WTC11 (cell line): ENCODE results near the gene CD302. TPM values are rescaled to one million over a fixed set of nuclear protein-coding genes. Genes with fewer than 3 reads are reported as not detected.
"Not testable (repeated sequence)": the region's sequence is repeated elsewhere in the genome, so short reads cannot be mapped to it uniquely, and the experiment has no call there.

Experiments used
- ATAC-seq: fragments of 200-7000 bp; cut with Tn5 transposase; 2 replicates; pipeline ENCODE4 v1.10.0; 2021; ENCODE audit warnings: mild to moderate bottlenecking, moderate library complexity
- CTCF ChIA-PET: fragments of 300-600 bp; sonication (Branson Sonifier 250); formaldehyde crosslinking; loops from one replicate; lab custom pipeline; 2021; ENCODE audit warnings: antibody characterized with exemption; lab: Charles Lee
- POLR2A ChIA-PET: fragments of 350-600 bp; sonication (Branson Sonifier 250); formaldehyde crosslinking; loops from one replicate; lab custom pipeline; 2021; ENCODE audit warnings: antibody characterized with exemption; lab: Charles Lee
- DNase-seq: peaks from one replicate; pipeline ENCODE4 v3.0.0; 2021; ENCODE audit warnings: low spot score
- H3K27ac Mint-ChIP-seq: 2 replicates; pipeline ENCODE4 v1.8.0; 2021; ENCODE audit warnings: mixed read lengths
- H3K27me3 Mint-ChIP-seq: 2 replicates; pipeline ENCODE4 v1.8.0; 2021; ENCODE audit warnings: low read depth, mild to moderate bottlenecking, moderate library complexity, mixed read lengths
- H3K36me3 Mint-ChIP-seq: 2 replicates; pipeline ENCODE4 v1.8.0; 2021; ENCODE audit warnings: mixed read lengths
- H3K4me1 Mint-ChIP-seq: 2 replicates; pipeline ENCODE4 v1.8.0; 2022; ENCODE audit warnings: mixed read lengths
- H3K4me3 Mint-ChIP-seq: 2 replicates; pipeline ENCODE4 v1.8.0; 2021; ENCODE audit warnings: mild to moderate bottlenecking, moderate library complexity, mixed read lengths
- H3K9me3 Mint-ChIP-seq: 2 replicates; pipeline ENCODE4 v1.8.0; 2021; ENCODE audit warnings: mixed read lengths
- CBFB ChIP-seq: sonication (generic); formaldehyde crosslinking; IDR thresholded peaks from 2 replicates; pipeline ENCODE4 v1.8.1; 2022; ENCODE audit warnings: mild to moderate bottlenecking, low read depth, missing genetic modification reagents
- CREB1 ChIP-seq: sonication (generic); formaldehyde crosslinking; IDR thresholded peaks from 2 replicates; pipeline ENCODE4 v1.8.0; 2023; ENCODE audit warnings: mild to moderate bottlenecking, missing genetic modification reagents
- ELF4 ChIP-seq: sonication (generic); formaldehyde crosslinking; IDR thresholded peaks from 2 replicates; pipeline ENCODE4 v1.8.1; 2022; ENCODE audit warnings: low read depth, mild to moderate bottlenecking, moderate library complexity, missing genetic modification reagents
- EMX1 ChIP-seq: fragments of 250-450 bp; sonication (Bioruptor Pico); IDR thresholded peaks from 2 replicates; pipeline ENCODE4 v1.8.0; 2021; ENCODE audit warnings: mild to moderate bottlenecking
- JAZF1 ChIP-seq: fragments of 250-450 bp; sonication (Bioruptor Pico); IDR thresholded peaks from 2 replicates; pipeline ENCODE4 v1.9.0; 2021; ENCODE audit warnings: moderate library complexity, mild to moderate bottlenecking, inconsistent platforms
- MYBL2 ChIP-seq: sonication (generic); formaldehyde crosslinking; IDR thresholded peaks from 2 replicates; pipeline ENCODE4 v1.8.1; 2023; ENCODE audit warnings: mild to moderate bottlenecking, moderate library complexity, missing genetic modification reagents
- PREB ChIP-seq: sonication (generic); formaldehyde crosslinking; IDR thresholded peaks from 2 replicates; pipeline ENCODE4 v1.8.1; 2022; ENCODE audit warnings: mild to moderate bottlenecking, missing genetic modification reagents, moderate library complexity, borderline replicate concordance
- RELA ChIP-seq: sonication (generic); formaldehyde crosslinking; IDR thresholded peaks from 2 replicates; pipeline ENCODE4 v1.8.1; 2022; ENCODE audit warnings: missing genetic modification reagents, mild to moderate bottlenecking, borderline replicate concordance
- TEAD1 ChIP-seq: sonication (generic); formaldehyde crosslinking; IDR thresholded peaks from 2 replicates; pipeline ENCODE4 v1.8.0; 2022; ENCODE audit warnings: mild to moderate bottlenecking, missing genetic modification reagents
- USF1 ChIP-seq: sonication (generic); formaldehyde crosslinking; IDR thresholded peaks from 2 replicates; pipeline ENCODE4 v1.8.0; 2022; ENCODE audit warnings: mild to moderate bottlenecking, missing genetic modification reagents
- ZNF396 ChIP-seq: fragments of 250-450 bp; sonication (Bioruptor Pico); IDR thresholded peaks from 2 replicates; pipeline ENCODE4 v1.8.0; 2021; ENCODE audit warnings: mild to moderate bottlenecking, moderate library complexity, borderline replicate concordance
- ZNF423 ChIP-seq: fragments of 250-450 bp; sonication (Bioruptor Pico); IDR thresholded peaks from 2 replicates; pipeline ENCODE4 v2.1.2; 2022; ENCODE audit warnings: mild to moderate bottlenecking, moderate library complexity
- ZNF425 ChIP-seq: fragments of 250-450 bp; sonication (Bioruptor Pico); conservative IDR thresholded peaks from 2 replicates; pipeline ENCODE4 v1.9.0; 2021; ENCODE audit warnings: mild to moderate bottlenecking
- ZNF671 ChIP-seq: fragments of 250-450 bp; sonication (Bioruptor Pico); IDR thresholded peaks from 2 replicates; pipeline ENCODE4 v1.8.0; 2021; ENCODE audit warnings: mild to moderate bottlenecking
- total RNA-seq: library from RNA; stranded (reverse); gene quantifications from 3 replicates; pipeline ENCODE4 v1.2.3, GENCODE V29; 2021
- TF ChIP-seq, protein P1 (sequence below): sonication (generic); formaldehyde crosslinking; IDR thresholded peaks from 2 replicates; pipeline ENCODE4 v1.8.0; 2023; ENCODE audit warnings: missing genetic modification reagents

The CD302 gene
- total RNA-seq, 1 experiment from 2014 or later: 1.4 TPM

DNA sequence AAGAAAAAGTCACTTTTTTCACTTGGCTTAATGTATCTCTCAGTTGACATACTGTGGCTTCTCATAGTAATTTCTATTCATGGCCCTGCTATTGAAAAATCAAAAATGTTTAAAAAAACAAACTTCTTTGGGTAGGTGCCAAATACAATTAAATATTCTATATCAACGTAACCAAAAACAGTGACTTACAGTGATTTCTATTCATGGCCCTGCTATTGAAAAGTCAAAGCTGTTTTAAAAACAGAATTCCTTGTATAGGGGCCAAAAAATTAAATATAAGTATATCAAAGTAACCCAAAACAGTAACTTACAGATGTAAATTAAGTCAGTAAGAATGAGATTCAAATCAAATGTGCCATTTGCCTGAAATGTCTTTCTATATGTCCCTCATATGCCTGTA is 31.4 kb upstream of the CD302 start:
- Mint-ChIP-seq H3K9me3 (no peaks in the 10 kb centered on the region), H3K27ac (no peak overlapping the region), H3K27me3 (peaks cover 99% of the 10 kb centered on the region), H3K4me1 (no peaks in the 10 kb centered on the region), H3K4me3 (no peak overlapping the region), H3K36me3 (no peaks in the 10 kb centered on the region)
- DNase-seq: no peak
- TF ChIP-seq EMX1 (CRISPR knock-in tag): no peak
- TF ChIP-seq ZNF396: no peak
- no peak for TF ChIP-seq CBFB (CRISPR knock-in tag)
- TF ChIP-seq TEAD1 (CRISPR knock-in tag): no peak
- TF ChIP-seq CREB1 (CRISPR knock-in tag): no peak
- no peak for TF ChIP-seq ELF4 (CRISPR knock-in tag)
- TF ChIP-seq ZNF423 (CRISPR knock-in tag): no peak
- TF ChIP-seq JAZF1 (CRISPR knock-in tag): no peak
- TF ChIP-seq ZNF671: no peak
- TF ChIP-seq PREB: no peak
- ChIA-PET CTCF (no interaction called here), POLR2A (no interaction called here)
- no peak for ATAC-seq

- H3K4me3 Mint-ChIP-seq: no peak overlapping the region
- ATAC-seq: no peak
Measured at GRCh38 chr2:159828738-159829137, 30.7 kb upstream of the CD302 start.

DNA sequence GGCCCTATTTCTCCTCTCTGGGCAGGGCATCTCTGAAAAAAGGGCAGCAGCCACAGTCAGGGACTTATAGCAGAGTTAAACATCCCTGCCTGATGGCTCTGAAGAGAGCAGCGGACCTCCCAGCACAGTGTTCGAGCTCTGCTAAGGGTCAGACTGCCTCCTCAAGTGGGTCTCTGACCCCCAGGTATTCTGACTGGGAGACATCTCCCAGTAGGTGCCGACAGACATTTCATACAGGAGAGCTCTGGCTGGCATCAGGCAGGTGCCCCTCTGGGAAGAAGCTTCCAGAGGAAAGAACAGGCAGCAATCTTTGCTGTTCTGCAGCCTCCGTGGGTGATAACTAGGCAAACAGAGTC is 24.4 kb upstream of the CD302 start:
- H3K4me3 Mint-ChIP-seq, CTCF ChIA-PET, ATAC-seq, H3K9me3 Mint-ChIP-seq, POLR2A ChIA-PET, H3K36me3 Mint-ChIP-seq, H3K27ac Mint-ChIP-seq, DNase-seq, H3K4me1 Mint-ChIP-seq: not testable (repeated sequence)
- H3K27me3 Mint-ChIP-seq: peaks cover 54% of the 10 kb centered on the region

More at GRCh38 chr2:159828738-159829137, 30.7 kb upstream of the CD302 start:
- DNase-seq: no peak
- Mint-ChIP-seq H3K36me3 (no peaks in the 10 kb centered on the region), H3K27ac (no peak overlapping the region), H3K9me3 (no peaks in the 10 kb centered on the region), H3K4me1 (no peaks in the 10 kb centered on the region), H3K27me3 (peaks cover 99% of the 10 kb centered on the region)
- POLR2A ChIA-PET: no interaction called here
- TF ChIP-seq RELA (CRISPR knock-in tag) (no peak), MYBL2 (no peak), ZNF425 (CRISPR knock-in tag) (no peak), USF1 (CRISPR knock-in tag) (no peak), PREB (no peak)
- TF ChIP-seq, protein P1, sequence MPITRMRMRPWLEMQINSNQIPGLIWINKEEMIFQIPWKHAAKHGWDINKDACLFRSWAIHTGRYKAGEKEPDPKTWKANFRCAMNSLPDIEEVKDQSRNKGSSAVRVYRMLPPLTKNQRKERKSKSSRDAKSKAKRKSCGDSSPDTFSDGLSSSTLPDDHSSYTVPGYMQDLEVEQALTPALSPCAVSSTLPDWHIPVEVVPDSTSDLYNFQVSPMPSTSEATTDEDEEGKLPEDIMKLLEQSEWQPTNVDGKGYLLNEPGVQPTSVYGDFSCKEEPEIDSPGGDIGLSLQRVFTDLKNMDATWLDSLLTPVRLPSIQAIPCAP (CRISPR knock-in tag): no peak
- CTCF ChIA-PET: no interaction called here

GRCh38 chr2:159821775-159822477 is 23.9 kb upstream of the CD302 start:
- peaks cover 48% of the 10 kb centered on the region for H3K27me3 Mint-ChIP-seq
- CTCF ChIA-PET, H3K36me3 Mint-ChIP-seq, H3K9me3 Mint-ChIP-seq, POLR2A ChIA-PET, H3K4me1 Mint-ChIP-seq, ATAC-seq, DNase-seq, H3K4me3 Mint-ChIP-seq, H3K27ac Mint-ChIP-seq: not testable (repeated sequence)
